NCI-H1105 (cell line): ENCODE data around the gene SRSF5.

Source experiments
- DNase-seq: peaks from one replicate; lab custom pipeline; 2025; lab: John Stamatoyannopoulos, UW

The SRSF5 gene

DNA sequence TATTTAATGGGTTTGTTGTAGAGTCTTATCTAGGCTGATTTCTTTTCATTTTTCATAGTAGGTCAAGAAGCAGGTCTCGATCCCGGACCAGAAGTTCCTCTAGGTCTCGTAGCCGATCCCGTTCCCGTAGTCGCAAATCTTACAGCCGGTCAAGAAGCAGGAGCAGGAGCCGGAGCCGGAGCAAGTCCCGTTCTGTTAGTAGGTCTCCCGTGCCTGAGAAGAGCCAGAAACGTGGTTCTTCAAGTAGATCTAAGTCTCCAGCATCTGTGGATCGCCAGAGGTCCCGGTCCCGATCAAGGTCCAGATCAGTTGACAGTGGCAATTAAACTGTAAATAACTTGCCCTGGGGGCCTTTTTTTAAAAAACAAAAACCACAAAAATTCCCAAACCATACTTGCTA is 4.2 kb downstream of the SRSF5 start:
- DNase-seq, result no peak

GRCh38 chr14:69772082-69773017 is 5.4 kb downstream of the SRSF5 start:
- no peak for DNase-seq

DNA sequence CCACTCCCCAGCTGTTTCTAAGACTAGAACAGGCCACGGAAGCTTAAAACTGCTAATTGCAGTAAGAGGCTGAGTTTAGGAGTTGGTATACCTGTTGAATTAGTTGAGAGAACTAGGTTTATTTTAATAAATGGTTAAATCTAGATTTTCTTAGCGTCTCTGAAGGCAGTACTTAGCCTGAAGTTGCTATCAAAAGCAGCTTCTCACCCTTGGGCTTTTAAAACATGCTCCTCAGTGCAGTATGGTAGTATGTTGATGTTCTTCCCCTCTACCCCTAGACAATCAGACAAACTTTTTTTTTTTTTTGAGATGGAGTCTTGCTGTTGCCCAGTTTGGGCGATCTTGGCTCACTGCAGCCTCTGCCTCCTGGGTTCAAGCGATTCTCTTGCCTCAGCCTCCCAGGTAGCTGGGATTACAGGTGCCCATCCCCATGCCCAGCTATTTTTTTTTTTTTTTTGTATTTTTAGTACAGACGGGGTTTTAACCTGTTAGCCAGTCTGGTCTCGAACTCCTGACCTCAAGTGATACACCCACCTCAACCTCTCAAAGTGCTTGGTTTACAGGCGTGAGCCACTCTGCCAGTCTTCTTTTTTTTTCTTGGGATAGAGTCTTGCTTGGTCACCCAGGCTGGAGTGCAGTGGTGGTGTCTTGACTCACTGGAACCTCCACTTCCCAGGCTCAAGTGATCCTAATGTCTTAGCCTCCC is 6.8 kb downstream of the SRSF5 start:
- DNase-seq, result no peak

DNA sequence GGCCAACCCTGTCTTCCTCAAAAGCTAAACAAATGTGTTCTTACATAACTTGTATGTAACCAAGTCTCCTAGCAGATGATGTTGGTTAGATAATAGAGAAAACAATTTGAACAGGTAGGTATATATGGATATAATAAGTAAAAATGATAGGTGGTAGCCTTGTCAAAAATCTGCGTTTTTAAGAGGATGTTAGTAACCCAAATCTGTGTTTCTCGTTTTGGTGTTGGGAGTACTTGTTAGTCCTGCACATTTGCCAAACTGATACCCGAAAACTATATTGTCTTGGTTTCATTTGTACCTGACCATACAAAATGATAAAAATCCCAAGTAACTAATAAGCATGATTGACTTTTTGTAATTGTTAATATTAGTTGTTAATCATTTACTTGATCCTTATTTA is 8.1 kb downstream of the SRSF5 start:
- DNase-seq, result no peak

DNA sequence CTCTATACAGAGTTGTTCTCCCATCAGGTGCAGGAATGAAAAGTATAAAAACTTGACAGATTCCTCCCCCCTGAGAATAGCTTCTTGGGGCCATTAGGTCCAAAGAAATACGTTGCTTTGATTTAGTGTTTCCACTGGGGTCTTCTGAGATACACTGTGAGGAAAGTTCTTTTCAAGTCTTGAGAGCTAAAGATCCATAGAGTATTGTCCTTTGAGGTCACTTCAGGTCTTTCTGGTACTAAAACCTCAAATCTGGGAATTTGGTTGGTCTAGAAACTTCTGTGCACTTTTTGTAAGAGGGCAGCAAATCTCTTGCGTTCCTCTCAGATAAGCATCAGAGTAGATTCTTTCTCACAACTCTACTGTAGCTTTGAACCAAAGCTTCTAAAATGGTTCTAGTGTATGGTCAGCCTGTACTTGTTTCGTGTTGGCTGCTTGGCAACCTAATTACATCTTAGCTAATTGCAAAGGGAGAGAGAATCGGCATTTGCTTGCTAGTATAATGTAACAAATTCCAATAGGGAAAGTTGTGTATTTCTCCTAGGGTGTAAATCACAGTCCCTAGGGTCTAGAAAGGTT is 10.0 kb downstream of the SRSF5 start:
- DNase-seq, result no peak

DNA sequence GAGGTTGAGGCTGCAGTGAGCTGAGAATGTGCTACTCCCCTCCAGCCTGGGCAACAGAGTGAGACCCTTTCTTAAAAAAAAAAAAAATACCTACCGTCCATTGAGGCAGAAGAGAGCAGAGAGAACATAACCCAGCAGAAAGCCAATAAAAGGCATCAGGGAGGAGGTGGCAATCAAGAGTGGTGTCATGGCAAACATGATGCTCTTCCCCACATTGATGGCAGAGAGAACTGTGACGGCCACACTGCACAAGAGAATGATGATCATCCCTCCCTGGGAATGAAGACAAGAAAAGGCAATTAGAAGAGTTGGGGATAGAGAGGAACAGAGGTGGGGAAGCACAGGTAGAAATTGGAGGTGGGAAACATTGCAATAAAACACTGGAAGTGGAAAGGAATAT is 12.1 kb downstream of the SRSF5 start:
- no peak for DNase-seq

DNA sequence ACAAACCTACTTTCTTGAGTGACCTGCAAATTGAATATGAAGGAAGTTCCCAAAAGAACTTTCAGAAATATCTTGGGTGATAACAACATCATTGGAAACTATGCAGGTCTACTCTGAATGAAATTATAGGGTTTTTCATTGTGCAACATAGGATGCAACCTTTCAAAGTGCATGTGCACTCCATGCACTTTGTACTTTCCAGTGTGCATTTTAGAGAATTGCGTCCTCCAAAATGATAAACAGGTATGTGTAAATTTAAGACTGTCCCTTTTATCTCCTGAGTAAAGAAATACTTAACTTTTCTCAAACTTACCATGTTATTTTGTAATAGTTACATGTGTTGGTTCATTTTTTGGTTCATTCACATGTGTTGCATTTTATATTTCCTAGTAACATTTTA is 13.2 kb downstream of the SRSF5 start:
- DNase-seq, result no peak

- DNase-seq, result no peak
These were observed 14.0 kb downstream of the SRSF5 start for GRCh38 chr14:69780952-69781351.

DNA sequence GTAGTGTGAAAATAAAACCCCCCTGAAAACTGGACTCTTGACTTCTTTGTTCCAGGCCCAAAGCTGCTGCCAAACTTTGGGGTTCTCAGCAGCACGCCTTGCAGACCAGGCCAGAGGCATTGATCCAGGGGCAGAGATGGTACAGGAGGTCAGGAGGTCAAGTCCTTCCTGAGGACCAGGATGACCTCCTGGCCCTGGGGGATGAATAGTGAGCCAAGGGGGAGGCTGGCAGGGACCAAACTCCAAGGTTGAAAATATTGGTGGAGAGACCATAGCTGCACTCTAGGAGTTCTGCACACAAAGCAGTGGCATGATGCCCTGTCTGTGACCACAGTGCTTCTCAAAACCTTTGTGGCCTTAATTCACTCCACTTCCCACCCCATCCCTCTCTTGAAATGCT is 18.0 kb downstream of the SRSF5 start:
- no peak for DNase-seq

GRCh38 chr14:69786603-69787002 is 19.7 kb downstream of the SRSF5 start:
- DNase-seq, result no peak

- DNase-seq, result no peak
These were observed 22.2 kb downstream of the SRSF5 start for GRCh38 chr14:69789118-69789640.

GRCh38 chr14:69792887-69793421 is 26.0 kb downstream of the SRSF5 start:
- no peak for DNase-seq

DNA sequence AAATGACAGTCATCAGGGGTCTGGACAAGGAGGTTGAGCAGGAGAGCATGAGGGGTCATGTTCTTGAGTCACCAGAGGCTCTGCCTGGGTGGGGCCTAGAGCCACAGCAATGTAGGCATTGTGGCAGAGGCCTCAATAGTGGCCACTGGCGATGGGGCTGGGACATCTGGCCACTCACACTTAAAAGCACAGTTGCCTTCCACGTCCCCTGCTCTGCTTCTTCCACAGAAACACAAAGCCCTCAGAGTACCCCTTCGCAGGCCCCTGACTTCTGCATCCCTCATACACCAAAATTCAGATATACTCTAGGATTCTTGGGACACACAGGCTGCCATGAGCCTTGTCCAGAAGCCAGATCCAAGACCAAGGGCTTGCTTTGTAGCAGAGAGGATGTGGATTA is 27.8 kb downstream of the SRSF5 start:
- DNase-seq, result no peak

DNA sequence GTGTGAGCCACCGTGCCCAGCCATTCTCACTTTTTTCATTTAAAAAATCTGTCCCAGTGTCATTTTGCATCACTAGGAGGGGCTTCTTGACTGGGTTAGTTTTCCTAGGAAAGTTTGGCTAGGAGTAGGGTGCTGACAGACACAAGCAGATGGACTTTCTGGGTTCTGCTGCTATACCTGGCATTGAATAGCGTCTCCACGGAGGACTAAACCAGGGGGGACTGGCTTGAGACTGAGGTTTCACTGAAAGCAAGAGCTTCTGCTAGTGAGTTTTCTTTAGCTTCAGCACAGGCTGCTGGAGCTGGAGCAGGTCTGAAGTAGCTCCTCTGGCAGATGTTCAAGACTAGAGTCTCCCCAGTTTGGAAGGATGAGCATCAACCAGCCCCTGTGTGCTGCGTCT is 28.7 kb downstream of the SRSF5 start:
- DNase-seq, result no peak

GRCh38 chr14:69796797-69797500 is 30.0 kb downstream of the SRSF5 start, which contains the start of gene SLC10A1:
SLC10A1 (minus strand) TSS chr14:69797241; CDS start chr14:69797155, 86 bp downstream.
- DNase-seq, result no peak

DNA sequence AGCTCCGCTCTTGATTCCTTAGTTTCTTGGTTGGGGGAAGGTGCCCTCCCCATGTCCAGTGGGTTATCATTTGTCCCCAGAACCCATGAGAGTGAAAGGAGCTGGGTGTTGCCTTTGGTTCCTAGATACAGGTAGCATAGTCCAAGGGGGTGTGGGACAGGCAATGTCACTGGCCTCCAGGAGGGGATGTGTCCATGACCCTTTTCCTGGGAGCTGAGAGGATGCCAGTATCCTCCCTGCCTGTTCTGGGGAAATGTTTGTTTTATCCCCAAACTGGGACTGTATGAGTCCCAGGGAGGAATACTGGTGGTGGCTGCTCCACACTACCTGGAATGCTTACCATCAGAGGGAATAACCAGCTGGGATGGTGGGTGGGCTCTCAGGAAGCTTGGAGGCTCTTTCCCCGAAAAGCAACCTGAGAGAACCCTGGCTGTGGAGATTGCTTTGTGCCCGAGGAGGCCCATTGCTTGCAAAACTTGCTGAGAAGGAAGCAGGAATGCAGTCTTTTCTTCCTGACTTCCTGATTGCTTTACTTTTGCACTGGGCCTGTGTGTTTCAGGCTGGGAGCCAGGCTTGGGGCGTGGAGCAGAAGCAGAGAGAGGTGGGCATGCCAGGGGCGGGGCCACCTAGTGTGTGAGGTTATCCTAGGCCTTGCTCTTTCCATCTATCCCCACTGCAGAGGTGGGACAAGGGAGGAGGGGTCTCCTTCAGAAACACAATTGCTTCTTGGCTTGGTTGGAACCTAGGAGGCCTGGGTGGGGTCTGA is 30.8 kb downstream of the SRSF5 start:
- DNase-seq, result no peak

- no peak for DNase-seq
These were observed 31.4 kb downstream of the SRSF5 start for GRCh38 chr14:69798339-69798735.

- DNase-seq, result no peak
These were observed 36.8 kb downstream of the SRSF5 start for GRCh38 chr14:69803753-69804152.

GRCh38 chr14:69804902-69805301 is 38.0 kb downstream of the SRSF5 start:
- no peak for DNase-seq

- DNase-seq, result no peak
These were observed 40.2 kb downstream of the SRSF5 start for GRCh38 chr14:69807192-69807591.
